ENCODE data around the gene ZFYVE19. TPM values are rescaled to one million over a fixed set of nuclear protein-coding genes. Genes with fewer than 3 reads are reported as not detected.

The ZFYVE19 gene
- total and polyA plus RNA-seq, 9 donors: 14.7 to 31.0 (median 17.4) TPM

DNA sequence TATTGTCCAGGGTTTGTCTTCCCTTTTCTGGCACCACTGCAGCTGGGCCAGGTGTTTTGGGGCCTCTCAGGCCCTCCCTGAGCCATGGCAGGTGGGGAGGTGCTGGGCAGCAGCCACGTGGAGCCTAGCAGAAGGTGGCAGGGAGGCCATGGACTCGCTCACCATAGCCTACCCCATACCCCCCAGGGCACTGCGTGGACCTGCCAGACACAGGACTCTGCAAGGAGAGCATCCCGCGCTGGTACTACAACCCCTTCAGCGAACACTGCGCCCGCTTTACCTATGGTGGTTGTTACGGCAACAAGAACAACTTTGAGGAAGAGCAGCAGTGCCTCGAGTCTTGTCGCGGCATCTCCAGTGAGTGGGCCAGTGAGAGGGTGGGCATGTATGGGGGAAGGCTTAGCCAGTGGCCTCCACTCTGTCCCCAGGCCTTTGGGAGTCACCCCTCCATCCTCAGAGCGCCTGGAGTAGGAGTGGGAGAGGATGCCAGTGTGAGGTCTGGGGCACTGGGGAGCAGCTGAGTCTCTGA is 48.9 kb downstream of the ZFYVE19 start:
- intact Hi-C loops (cut with DNase I): loop anchor here in 2 of 4 donors (5.0 to 10.0 kb wide), 3 partner anchors 37 to 332 kb away; partner anchors contain the start of gene VPS18 (in 1 of the 2)
- no peak overlapping the region for H3K27ac ChIP-seq
- H3K36me3 ChIP-seq: no peaks in the 10 kb centered on the region
- H3K27me3 ChIP-seq: no peaks in the 10 kb centered on the region
- H3K9me3 ChIP-seq: no peaks in the 10 kb centered on the region
- 77 to 87% (median 83%) methylated on average over 13 of the region's 13 CpGs for WGBS, 3 donors
- H3K4me1 ChIP-seq (ENCODE audit: insufficient read depth): no peaks in the 10 kb centered on the region
- DNase-seq: no peak
- TF ChIP-seq POLR2A (IDR thresholded peaks at IDR 0.05) (no peak), EP300 (IDR thresholded peaks at IDR 0.05) (no peak)
- TF ChIP-seq, protein P1, sequence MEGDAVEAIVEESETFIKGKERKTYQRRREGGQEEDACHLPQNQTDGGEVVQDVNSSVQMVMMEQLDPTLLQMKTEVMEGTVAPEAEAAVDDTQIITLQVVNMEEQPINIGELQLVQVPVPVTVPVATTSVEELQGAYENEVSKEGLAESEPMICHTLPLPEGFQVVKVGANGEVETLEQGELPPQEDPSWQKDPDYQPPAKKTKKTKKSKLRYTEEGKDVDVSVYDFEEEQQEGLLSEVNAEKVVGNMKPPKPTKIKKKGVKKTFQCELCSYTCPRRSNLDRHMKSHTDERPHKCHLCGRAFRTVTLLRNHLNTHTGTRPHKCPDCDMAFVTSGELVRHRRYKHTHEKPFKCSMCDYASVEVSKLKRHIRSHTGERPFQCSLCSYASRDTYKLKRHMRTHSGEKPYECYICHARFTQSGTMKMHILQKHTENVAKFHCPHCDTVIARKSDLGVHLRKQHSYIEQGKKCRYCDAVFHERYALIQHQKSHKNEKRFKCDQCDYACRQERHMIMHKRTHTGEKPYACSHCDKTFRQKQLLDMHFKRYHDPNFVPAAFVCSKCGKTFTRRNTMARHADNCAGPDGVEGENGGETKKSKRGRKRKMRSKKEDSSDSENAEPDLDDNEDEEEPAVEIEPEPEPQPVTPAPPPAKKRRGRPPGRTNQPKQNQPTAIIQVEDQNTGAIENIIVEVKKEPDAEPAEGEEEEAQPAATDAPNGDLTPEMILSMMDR (IDR thresholded peaks at IDR 0.05): no peak
- H3K4me3 ChIP-seq: no peak overlapping the region

DNA sequence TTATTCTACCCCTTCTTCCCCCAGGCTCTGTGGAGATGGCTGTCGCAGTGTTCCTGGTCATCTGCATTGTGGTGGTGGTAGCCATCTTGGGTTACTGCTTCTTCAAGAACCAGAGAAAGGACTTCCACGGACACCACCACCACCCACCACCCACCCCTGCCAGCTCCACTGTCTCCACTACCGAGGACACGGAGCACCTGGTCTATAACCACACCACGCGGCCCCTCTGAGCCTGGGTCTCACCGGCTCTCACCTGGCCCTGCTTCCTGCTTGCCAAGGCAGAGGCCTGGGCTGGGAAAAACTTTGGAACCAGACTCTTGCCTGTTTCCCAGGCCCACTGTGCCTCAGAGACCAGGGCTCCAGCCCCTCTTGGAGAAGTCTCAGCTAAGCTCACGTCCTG is 49.9 kb downstream of the ZFYVE19 start:
- Histone ChIP-seq H3K27ac (no peak overlapping the region), H3K4me1 (ENCODE audit: insufficient read depth) (no peaks in the 10 kb centered on the region), H3K4me3 (no peak overlapping the region), H3K36me3 (no peaks in the 10 kb centered on the region), H3K27me3 (no peaks in the 10 kb centered on the region), H3K9me3 (no peaks in the 10 kb centered on the region)
- WGBS, 3 donors: 69 to 79% (median 72%) methylated on average over 7 to 8 of the region's 8 CpGs
- intact Hi-C loops (cut with DNase I): loop anchor here in 2 of 4 donors (5.0 to 10.0 kb wide), 3 partner anchors 36 to 331 kb away; partner anchors contain the start of gene VPS18 (in 1 of the 2)
- TF ChIP-seq EP300 (IDR thresholded peaks at IDR 0.05) (no peak), POLR2A (IDR thresholded peaks at IDR 0.05) (no peak)
- TF ChIP-seq, protein P1 (IDR thresholded peaks at IDR 0.05): no peak
- DNase-seq: no peak

DNA sequence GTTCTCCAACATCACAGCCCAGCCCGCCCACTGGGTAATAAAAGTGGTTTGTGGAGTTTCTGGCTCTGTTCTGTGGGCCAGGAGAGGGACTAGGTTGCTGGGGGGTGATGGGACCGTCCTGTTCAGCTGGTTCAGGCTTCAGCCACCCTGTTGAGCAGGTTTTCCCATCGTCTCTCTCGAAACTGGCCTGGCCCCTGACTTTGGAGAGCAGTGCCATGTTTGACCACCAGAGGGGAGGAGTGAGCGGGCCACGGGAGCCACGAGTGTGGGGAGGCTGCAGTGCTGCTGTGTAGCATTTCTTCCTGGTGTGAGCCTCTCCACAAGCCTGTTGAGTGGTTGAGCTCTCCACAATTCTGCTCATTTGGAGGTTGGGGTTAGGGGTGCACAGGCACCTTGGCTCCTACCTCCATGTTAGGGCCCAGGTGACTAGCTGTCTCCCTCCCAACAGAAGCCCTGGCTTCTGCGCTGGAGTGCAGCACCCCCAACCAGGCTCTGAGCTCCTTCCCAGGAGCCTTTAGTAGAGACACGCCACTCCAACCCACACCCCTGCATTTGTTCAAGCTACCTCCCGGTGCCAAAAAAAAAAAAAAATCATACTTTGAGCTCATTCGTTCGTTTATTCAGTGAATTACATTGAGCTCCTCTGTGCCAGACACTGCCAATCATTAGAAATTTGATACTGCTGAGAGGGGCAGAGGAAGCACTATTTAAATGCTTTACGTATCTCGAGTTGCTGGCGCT is 50.9 kb downstream of the ZFYVE19 start:
- TF ChIP-seq, protein P1 (IDR thresholded peaks at IDR 0.05): peak; percentile 78 to 82 (median 82)
- TF ChIP-seq EP300 (IDR thresholded peaks at IDR 0.05): no peak
- Histone ChIP-seq H3K27me3 (no peaks in the 10 kb centered on the region), H3K36me3 (no peaks in the 10 kb centered on the region), H3K4me1 (ENCODE audit: insufficient read depth) (no peaks in the 10 kb centered on the region), H3K27ac (no peak overlapping the region), H3K9me3 (no peaks in the 10 kb centered on the region), H3K4me3 (no peak overlapping the region)
- intact Hi-C loops (cut with DNase I): loop anchor here in 2 of 4 donors (5.0 to 10.0 kb wide), 3 partner anchors 35 to 330 kb away; partner anchors contain the start of gene VPS18 (in 1 of the 2)
- WGBS, 3 donors: 15 to 19% (median 15%) methylated on average over 15 of the region's 15 CpGs
- DNase-seq: peak; percentile 46 to 79 (median 66)

DNA sequence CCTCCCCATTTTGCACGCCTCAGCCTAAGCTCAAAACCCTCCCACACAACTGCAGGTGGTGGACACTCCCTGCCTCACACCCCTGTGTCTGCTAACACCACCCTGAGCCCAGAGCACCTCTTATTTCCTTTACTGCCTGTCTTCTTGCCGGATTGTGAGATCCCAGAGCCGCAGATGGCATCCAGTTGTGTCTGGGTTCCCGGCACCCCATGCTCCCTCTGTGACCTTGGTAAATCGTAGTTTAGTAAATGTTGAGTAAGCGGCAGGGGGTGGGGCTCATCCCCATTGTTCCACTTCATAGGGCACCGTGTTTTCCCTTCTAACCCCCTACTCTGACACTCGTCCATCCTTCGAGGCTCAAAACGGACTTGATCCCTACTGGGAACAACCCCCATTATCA is 51.8 kb downstream of the ZFYVE19 start:
- intact Hi-C loops (cut with DNase I): loop anchor here in 2 of 4 donors (5.0 to 10.0 kb wide), 3 partner anchors 34 to 329 kb away; partner anchors contain the start of gene VPS18 (in 1 of the 2)
- Histone ChIP-seq H3K9me3 (no peaks in the 10 kb centered on the region), H3K36me3 (no peaks in the 10 kb centered on the region), H3K27me3 (no peaks in the 10 kb centered on the region), H3K4me1 (ENCODE audit: insufficient read depth) (no peaks in the 10 kb centered on the region), H3K4me3 (no peak overlapping the region), H3K27ac (no peak overlapping the region)
- DNase-seq: no peak
- 42 to 54% (median 43%) methylated on average over 10 of the region's 10 CpGs for WGBS, 3 donors
- TF ChIP-seq POLR2A (IDR thresholded peaks at IDR 0.05) (no peak), EP300 (IDR thresholded peaks at IDR 0.05) (no peak)
- TF ChIP-seq, protein P1 (IDR thresholded peaks at IDR 0.05): no peak
